ENCODE measurements around the gene ZNF227. TPM values are rescaled to one million over a fixed set of nuclear protein-coding genes. Genes with fewer than 3 reads are reported as not detected.
"Not testable (repeated sequence)": the region's sequence is repeated elsewhere in the genome, so short reads cannot be mapped to it uniquely, and the experiment has no call there.

ZNF227 gene
- total RNA-seq, 1 donor = 18.6 TPM

GRCh38 chr19:44182145-44182544 lies 30.2 kb upstream of the ZNF227 start:
- TF ChIP-seq CTCF (IDR thresholded peaks at IDR 0.05; ENCODE audit: insufficient read depth, low read depth, low read length) = no peak
- DNase-seq (ENCODE audit: low read depth) = no peak

GRCh38 chr19:44190020-44190419 lies 22.3 kb upstream of the ZNF227 start:
- no peak for DNase-seq (ENCODE audit: low read depth)
- TF ChIP-seq CTCF (IDR thresholded peaks at IDR 0.05; ENCODE audit: insufficient read depth, low read depth, low read length) = no peak
- H3K4me3 ChIP-seq (ENCODE audit: low read depth, low read length) = no peak overlapping the region

More at GRCh38 chr19:44182145-44182544, 30.2 kb upstream of the ZNF227 start:
- H3K4me3 ChIP-seq (ENCODE audit: low read depth, low read length) = no peak overlapping the region

- no peak for TF ChIP-seq CTCF (IDR thresholded peaks at IDR 0.05; ENCODE audit: insufficient read depth, low read depth, low read length)
- no peak overlapping the region for H3K4me3 ChIP-seq (ENCODE audit: low read depth, low read length)
- DNase-seq (ENCODE audit: low read depth) = no peak
These were observed 20.2 kb upstream of the ZNF227 start for GRCh38 chr19:44192127-44192526.

- TF ChIP-seq CTCF (IDR thresholded peaks at IDR 0.05; ENCODE audit: insufficient read depth, low read depth, low read length) = no peak
- H3K4me3 ChIP-seq (ENCODE audit: low read depth, low read length) = no peak overlapping the region
These were observed 15.6 kb upstream of the ZNF227 start for GRCh38 chr19:44196772-44197171.

GRCh38 chr19:44202470-44202869 lies 9.9 kb upstream of the ZNF227 start:
- no peak overlapping the region for H3K4me3 ChIP-seq (ENCODE audit: low read depth, low read length)
- TF ChIP-seq CTCF (IDR thresholded peaks at IDR 0.05; ENCODE audit: insufficient read depth, low read depth, low read length) = no peak
- DNase-seq (ENCODE audit: low read depth) = peak; percentile 7

More at GRCh38 chr19:44196772-44197171, 15.6 kb upstream of the ZNF227 start:
- DNase-seq (ENCODE audit: low read depth) = no peak

- H3K4me3 ChIP-seq (ENCODE audit: low read depth, low read length) = no peak overlapping the region
- no peak for DNase-seq (ENCODE audit: low read depth)
- TF ChIP-seq CTCF (IDR thresholded peaks at IDR 0.05; ENCODE audit: insufficient read depth, low read depth, low read length) = no peak
These were observed 9.4 kb upstream of the ZNF227 start for GRCh38 chr19:44202974-44203373.

GRCh38 chr19:44203877-44204276 lies 8.5 kb upstream of the ZNF227 start:
- not testable (repeated sequence) for DNase-seq (ENCODE audit: low read depth); H3K4me3 ChIP-seq (ENCODE audit: low read depth, low read length)

Data from fibroblast of villous mesenchyme (primary cell).